GM18909 (cell line): ENCODE results near the gene CETP.
"Not testable (repeated sequence)": the region's sequence is repeated elsewhere in the genome, so short reads cannot be mapped to it uniquely, and the experiment has no call there.

Source experiments
- ATAC-seq: cut with Tn5 transposase; IDR thresholded peaks from one replicate; pipeline ENCODE4 v1.9.1; 2021; ENCODE audit warnings: mild to moderate bottlenecking; ENCODE audit not compliant: unreplicated experiment, poor library complexity

The CETP gene

DNA sequence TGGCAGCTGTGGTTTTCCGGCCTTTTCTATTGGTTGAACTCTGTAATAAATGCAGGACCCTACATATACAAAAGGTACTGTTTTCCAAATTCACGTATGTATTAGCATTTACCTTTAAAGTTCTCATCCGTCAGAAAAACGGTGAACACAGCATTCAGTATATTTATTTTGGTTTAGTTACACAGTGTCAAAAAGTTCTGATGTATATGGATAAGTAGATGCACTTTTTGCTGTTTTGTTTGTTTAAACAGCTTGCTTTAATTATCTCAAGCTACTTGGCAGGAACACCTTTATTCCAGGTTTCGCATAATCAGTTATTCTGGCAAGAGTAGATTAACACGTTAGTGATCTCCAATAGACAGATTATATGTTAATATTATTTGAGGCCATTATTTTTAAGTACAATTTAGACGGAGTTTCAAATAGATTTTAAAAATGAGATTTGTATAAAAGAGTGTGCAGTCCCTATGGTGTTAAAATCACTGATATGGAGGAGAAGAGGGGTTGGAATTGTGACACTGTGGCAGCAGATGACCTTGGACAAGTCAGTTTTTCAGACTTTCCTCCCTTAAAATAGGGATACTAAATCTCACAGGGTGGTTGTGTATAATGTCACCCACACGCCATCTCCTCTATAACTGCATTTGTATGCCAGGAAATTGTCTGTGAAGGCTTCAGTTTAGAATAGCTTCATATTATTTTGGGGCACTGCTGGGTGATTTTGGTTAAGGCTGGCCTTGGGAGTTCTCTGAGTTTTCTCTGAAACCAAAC is 27.7 kb upstream of the CETP start:
- ATAC-seq: no peak

DNA sequence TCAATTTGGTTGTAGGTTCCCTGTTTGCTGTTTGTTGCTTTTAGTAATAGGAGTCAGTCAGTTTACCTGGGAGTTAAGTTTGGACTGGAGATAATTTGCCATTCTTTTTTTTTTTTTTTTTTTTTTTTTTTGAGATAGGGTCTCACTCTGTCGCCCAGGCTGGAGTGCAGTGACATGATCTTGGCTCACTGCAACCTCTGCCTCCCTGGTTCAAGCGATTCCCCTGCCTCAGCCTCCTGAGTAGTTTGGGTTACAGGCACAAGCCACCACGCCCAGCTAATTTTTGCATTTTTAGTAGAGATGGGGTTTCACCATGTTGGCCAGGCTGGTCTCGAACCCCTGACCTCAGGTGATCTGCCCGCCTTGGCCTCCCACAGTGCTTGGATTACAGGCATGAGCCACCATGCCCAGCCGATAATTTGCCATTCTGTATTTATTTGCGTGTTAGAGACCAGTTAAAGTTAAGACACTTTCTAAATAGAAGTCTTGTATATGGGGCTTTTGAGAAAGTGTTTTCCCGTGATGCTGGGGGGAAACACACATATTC is 27.1 kb upstream of the CETP start:
- not testable (repeated sequence) for ATAC-seq

DNA sequence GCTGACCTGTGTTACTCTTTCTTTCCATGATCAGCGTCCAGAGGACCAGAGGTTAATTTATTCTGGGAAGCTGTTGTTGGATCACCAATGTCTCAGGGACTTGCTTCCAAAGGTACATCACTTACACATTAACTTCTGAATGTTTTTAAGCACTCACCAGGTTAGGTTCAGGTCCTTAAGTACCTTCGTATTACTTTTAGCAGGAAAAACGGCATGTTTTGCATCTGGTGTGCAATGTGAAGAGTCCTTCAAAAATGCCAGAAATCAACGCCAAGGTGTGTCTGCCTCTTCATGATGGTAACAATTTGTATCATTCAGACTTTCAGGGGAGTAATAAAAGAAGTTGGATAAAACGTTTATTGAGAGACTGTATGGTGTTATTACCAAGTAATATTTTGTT is 26.5 kb upstream of the CETP start:
- no peak for ATAC-seq

DNA sequence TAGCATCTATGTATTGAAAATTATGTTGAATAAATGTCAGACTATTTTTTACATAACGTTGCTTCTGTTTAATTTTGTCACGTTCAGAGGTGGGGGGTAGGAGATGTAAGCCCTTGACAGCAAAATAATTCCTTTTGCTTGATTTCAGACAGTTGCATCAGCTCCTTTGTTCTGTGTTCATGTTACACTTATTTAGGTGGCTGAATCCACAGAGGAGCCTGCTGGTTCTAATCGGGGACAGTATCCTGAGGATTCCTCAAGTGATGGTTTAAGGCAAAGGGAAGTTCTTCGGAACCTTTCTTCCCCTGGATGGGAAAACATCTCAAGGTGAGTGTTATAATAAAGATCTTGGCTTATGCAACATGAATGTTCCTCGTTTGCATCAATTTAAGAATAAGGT is 25.3 kb upstream of the CETP start:
- no peak for ATAC-seq

DNA sequence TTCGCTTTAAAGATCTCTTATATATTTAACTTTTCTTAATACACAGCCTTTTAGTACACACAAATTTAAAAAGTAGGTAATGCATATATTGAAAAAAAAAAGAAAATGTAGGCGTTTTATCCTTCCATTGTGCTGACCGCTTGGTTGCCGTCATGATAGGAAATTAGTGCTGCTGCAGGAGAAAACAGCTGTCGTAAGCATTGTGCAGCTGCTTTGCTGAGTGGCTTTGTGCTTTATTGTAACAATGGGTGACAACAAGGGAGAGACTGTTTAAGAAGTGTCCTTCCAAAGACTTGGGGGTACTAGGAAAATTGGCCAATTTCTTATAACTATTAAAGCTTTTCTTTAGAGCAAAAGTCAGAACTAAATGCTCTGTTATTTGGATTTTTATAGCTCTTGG is 24.8 kb upstream of the CETP start:
- ATAC-seq: no peak

DNA sequence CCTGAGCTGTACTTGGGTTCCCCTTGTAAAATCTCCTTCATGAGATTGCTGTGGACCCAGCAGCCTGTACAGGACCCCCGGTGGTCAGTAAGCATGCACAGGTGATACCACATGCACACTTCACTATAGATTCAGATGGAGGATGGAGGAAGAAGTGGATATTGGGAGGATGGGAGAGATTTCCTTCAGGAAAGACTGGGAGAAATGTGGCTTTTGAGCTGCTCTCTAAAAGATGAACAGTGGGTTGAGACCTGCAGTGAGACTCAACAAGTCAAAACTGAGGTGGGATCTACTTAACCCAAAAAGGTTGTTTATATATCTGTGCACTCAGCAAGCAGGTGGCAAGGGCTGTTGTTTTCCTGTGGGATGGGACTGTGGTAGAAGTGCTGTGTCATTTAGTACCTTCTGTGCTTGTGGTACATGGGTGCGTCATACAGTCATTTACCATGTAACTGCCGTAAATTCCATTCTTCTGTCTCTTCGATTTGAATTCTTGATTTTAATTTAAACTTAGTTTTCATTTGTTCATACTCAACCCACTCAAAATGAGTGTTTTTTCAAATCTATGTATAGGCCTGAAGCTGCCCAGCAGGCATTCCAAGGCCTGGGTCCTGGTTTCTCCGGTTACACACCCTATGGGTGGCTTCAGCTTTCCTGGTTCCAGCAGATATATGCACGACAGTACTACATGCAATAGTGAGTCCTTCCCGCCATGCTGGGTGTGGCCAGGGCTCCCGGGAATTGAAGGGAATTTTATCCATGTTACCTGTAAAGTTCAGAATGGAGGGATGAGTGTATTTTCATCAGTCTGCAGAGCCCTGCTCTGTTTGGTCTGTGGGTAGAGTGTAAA is 22.9 kb upstream of the CETP start:
- ATAC-seq: no peak

DNA sequence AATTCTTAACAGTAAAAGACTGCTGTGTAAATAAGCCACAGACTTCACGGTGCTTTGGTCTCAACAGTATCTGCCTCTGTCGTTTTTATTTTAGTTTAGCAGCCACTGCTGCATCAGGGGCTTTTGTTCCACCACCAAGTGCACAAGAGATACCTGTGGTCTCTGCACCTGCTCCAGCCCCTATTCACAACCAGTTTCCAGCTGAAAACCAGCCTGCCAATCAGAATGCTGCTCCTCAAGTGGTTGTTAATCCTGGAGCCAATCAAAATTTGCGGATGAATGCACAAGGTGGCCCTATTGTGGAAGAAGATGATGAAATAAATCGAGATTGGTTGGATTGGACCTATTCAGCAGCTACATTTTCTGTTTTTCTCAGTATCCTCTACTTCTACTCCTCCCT is 21.9 kb upstream of the CETP start:
- ATAC-seq: no peak

DNA sequence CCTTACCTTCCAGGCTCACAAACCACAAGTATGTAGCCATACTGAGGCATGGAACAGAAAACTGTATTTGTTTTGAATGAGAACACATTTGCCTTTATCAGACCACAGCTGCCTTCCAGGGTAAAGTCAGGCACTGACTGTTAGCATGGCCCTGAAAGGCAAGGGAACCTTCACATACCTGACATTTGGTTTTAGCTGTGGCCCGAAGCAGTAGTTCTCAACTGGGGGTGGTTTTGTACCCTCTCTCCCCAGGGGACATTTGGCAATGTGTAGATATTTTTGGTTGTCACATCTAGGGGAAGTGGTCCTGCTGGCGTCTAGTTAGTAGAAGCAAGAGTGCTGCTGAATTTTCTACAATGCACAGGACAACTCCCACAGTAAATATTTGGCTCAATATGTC is 20.7 kb upstream of the CETP start:
- ATAC-seq: no peak

DNA sequence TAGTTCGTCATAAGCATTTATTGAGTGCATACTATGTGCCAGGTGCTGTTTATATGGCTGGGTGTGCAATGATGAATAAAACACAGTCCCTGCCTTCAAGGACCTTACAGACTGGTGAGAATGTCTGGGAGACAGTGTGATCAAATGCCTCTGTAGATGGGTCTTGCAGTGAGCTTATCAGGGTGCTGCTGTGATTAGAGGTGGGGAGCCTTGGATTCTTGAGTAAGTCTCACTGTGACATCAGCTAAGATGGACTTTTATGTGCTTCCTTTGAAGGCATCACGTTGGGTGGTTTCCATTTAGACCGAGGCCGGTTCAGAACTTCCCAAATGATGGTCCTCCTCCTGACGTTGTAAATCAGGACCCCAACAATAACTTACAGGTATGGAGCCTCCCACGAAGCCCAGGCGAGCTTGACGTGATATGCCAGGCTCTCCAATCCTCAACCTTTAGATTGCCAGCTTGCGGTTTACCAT is 19.9 kb upstream of the CETP start:
- no peak for ATAC-seq

DNA sequence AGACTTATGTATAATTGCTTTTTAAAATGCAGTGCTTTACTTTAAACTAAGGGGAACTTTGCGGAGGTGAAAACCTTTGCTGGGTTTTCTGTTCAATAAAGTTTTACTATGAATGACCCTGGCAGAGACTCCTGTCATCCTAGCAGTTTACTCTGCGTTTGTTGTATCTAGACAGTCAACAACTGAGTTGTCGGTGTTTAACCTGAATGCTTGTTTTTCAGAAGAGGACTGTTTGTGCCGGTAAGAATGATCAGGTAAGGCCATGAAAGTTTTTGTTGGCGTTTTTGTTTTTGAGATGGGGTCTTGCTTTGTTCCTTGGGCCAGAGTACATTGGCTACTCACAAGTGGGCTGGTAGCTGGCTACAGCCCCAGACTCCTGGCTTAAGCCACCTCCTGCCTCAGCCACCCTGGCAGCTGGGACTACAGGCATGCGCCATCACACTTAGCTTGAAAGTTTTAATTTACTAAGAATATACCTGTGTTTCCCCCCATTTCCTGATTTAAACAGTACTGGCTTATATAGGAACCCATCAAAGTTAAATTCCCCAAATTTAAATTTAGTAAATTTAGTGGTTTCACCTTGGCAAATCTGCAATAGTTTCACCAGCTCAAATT is 17.9 kb upstream of the CETP start:
- ATAC-seq: no peak

DNA sequence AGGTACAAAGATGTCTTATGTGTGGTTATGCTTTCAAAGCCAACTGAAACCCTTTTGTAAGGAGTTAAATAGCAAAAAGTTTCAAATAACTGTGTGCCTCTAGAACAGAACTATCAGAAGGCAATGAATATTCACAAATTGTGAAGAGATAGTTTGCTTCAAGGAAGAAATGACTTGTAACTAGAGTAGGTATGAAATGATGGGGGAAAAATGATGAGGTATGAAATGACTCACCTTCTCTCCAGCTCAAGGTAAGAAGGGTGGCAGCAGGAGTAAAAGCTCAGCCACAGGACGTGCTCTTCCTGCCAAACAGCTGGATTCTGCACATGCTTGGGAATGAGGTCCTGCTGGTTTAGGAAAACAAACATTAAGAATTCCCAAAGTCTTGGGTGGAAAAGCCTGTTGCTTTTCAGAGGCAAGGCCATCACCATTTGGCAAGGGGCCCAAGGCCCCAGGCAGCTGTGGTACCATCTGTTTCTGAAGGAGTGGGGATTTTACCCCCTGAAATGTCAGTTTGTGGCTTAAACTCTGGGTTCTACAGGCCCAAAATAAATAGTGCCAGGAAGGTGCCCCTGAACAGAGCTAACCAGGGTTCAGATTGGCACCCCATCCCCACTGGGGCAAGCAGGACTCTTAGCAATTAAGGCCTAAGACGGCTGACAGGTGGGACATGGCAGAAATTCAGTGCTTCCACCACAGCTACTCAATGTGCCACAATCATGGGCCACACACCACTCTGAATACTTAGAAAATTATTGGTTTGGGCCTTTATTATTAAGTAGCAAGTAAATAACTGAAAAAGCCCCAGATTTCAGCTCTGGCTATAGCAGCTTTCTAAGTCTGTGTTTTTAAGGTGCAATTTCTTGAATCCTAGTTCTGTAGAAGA is 16.6 kb upstream of the CETP start:
- ATAC-seq: peak; percentile 47

DNA sequence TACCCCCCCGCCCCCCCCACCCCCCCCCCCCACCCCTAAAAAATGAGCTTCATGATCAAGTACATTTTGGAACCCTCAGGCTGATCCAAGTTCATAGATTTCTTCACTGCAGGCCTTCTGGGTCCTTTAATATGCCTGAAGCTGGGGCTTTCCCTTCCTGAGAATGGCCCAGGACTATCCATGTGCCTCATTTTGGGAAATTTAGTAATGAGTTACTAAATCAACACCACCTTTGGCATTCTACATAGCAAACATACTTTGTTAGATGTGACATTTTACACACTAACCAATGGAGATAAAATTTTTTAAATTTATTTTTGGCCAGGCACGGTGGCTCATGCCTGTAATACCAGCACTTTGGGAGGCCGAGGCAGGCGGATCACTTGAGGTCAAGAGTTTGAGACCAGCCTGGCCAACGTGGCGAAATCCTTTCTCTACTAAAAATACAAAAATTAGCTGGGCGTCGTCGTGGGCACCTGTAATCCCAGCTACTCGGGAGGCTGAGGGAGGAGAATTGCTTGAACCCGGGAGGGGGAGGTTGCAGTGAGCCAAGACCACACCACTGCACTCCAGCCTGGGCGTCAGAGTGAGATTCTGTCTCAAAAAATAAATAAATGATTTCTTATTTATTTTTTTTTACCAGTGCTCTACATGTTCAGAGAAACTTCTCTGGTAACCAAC is 15.8 kb upstream of the CETP start:
- no peak for ATAC-seq

DNA sequence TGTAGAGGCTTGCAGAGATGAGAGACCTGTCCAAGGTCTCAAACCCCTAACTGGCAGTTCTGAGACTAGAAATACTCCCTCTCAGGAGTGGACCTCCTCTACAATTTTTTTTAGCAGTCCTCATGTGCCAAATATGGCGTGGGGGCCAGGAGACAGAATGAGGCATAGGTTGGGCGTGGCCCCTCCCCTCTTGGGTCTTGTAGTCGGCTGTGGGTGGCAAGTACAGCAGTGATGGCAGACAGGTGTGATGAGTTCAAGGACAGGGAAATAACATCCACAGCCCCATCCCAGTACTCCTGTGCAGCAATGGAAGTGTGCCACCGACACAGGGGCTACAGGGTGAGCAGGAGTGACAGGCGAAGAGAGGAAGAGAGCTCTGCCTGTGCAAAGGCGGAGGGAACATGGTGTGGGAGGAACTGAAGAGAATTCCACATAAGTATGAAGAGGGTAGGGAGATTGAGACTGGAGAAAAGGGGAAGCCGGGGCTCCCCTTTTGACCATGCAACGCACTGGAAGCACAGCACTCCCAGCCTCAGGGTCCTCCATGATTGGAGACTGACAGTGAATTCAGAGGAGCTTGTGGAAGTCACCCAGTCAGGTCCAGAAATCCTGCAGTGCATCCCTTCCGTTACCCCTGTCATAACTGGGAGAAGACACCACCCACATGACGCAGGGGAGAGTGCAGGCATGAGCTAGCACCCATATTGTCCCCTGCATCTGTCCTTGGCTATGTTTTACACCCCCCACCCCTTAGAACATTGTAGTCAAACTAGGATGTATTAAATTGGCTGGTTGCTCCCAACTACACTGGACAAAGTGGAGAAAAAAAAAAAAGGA is 14.8 kb upstream of the CETP start:
- no peak for ATAC-seq

DNA sequence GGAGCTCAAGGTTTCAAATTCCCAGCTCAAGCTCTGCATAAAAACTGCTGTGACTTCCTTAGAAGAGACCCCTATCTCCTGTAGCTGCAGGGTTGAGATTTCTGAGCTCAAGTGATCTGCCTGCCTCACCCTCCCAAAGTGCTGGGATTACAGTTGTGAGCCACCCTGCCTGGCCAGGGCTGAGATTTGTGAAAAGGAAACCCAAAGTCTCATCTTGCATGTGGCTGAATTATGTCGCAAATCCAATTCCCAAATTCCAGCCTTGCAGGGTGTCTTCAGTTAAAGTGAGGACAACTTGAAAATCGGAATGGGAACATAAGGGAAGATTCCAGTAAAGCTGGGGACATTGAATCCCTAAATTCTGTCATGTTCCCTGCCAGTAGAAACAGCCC is 14.2 kb upstream of the CETP start:
- ATAC-seq: no peak

DNA sequence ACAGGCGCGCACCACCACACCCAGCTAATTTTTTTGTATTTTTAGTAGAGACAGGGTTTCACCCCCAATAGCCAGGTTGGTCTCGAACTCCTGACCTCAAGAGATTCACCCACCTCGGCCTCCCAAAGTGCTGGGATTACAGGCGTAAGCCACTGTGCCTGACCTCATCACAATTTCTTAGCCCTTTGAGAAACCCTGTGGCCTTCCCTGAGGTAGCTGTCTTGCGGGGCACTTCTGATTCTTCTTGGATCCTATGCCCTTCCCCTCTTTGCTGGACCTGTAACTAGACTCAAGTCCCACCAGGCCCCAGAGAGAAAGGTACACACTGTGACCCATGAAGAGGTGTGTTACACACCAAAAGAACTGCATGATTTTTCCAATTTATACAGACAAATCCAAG is 13.5 kb upstream of the CETP start:
- no peak for ATAC-seq

DNA sequence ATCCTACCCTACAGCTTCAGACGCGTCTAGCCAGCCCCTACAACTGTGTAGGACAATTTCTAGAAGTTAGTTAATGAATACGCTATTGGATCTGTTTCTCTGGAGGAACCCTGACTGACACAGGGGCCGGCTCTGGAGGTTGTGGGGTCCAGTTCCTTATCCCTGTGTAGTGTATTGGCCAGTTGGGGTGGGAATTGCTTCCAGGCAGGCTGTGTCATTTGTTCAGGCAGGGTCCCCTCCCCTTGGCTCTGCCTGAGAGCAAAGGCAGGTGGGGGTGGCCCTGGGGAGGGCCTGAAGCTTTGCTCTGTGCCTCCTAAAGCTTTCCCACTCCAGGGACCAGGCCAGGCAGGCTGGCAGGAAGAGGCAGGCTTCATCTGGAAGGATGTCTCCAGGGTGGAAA is 11.7 kb upstream of the CETP start:
- ATAC-seq: no peak

DNA sequence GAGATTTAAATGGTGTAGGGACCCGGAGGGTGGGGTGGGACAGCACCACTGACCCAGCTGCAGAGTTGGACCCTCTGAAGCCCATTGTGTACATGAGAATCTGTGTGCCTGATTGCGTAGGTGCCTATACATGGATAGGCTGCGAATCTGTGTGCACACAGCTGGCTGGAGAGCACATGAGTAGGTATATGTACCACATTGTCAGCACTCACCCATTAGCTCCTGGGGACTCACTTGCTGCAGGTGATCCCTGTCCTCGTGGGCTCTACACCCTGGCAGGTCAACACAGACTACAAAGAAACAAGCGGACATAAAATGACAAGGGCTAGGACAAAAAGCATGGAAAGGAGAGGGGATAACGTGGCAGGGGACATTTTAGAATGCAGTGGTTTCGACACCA is 11.3 kb upstream of the CETP start:
- ATAC-seq: no peak

DNA sequence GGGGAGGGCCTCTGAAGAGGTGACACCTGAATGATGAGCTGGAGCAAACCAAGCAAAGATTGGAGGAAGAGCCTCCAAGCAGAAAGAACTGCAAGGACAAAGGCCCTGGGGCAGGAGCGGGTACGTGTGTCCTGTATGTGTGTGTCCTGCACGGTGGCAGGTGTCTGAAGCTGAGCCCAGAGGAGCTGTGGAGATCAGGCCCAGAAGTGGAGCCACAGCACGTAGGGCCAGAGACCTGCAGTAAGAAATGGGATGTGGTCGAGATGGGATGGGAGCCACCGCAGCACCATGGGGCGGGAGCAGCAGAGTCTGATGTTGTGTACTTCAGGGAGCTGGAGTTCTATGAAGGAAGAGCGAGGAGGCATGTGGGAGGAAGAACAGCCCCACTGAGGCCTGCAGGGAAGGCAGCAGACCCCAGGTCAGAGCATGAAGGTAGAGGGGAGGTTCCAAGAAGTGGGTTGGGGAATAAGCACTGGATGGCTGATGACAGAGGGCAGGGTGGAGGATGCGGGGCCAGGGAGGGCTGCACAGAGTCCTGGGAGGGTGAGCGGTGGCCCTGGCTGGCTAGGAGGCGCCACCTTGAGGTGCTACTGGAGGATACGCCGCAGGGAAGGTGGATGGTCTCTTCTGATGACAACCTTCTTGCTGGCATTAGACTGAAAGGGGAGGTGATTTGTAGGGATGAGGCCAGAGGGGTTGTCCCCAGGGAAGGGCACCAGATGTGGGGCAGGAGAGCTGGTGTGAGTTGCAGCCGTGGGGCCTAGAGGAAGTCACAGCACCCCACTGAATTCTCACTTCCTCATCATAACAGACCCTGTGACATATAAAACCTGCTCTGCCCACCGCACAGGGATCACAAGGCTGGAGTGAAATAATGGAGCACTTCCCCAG is 10.6 kb upstream of the CETP start:
- ATAC-seq: peak; percentile 56
